Measurements from ENCODE around the gene PHAX. TPM values are rescaled to one million over a fixed set of nuclear protein-coding genes. Genes with fewer than 3 reads are reported as not detected.
"Not testable (repeated sequence)": the region's sequence is repeated elsewhere in the genome, so short reads cannot be mapped to it uniquely, and the experiment has no call there.

Gene PHAX
- total RNA-seq, 1 experiment from 2014 or later: 43.0 TPM

DNA sequence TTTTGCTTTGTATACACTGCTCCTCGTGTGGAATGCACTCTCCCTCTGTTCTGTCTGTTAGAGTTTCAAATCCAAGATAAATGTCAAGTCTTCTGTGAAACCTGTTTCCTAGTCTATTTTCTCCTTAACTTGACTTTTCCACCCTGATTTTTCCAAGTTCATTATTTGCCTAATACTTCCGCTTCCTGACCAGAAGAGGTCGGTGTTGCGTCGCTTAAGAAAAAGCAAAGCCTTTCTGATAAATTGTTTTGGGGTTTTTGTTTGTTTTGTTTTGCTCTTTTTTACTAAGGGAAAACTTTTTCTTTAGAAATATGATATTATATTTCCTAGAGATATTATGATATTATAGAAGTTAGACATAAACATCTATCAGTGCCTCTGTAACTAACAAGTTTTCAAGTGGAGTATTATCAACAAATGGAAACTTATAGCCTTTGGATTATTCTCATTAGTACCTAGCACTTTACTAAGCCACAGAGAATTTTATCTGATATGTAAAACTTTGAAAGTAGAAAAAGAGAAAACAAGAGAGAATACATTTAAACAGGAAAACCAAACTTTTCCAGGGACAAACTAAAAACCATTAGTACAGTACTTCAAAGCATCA, 55.8 kb downstream of the PHAX start:
- peak; percentile 40 for DNase-seq (ENCODE audit: low read depth)

DNA sequence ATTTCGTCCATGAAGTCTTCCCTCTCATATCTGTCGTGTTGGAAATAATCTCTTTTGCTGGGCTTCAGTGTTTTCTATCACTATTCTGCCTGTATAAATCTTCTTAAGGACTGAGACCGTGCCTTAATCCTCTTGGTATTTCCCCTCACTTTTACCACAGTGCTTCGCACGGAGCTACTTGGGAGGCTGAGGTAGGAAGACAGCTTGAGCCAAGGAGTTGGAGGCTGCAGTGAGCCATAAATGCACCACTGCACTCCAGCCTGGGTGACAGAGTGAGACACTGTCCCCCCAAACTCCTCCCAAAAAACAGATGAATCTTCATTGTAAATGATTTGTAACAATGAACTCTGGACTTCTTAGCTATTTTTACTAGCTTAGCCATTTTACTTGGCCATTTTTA, 57.8 kb downstream of the PHAX start:
- no peak for DNase-seq (ENCODE audit: low read depth)

DNA sequence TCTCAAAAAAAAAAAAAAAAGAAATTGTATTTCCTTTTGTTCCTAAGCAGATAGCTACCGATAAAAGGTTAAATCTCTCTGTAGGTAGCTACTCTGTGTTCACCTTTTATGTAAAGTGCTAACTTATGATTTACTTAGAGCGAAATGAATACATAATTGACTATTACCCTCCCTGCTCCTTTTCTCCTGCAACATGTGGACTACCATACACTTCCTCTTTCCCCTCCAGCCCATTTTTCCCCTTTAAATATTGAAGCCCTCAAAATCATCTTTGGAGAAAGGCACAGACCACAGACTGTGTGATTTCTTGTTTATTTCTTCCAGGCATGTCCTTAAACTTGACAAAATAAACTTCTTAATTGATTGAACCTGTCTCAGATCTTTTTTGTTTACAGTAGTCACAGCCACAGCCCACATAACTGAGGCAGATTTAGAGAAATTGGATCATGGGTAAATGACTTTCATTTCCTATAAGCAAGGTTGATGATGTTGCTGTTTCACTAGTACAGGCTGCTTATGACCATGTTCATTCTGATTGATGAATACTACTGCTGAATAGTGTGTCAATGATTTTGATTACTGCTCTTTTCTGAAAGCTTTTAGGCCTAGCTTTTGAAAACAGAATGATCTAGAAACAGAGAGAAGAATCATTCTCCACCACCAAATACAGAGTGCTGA, 59.2 kb downstream of the PHAX start:
- DNase-seq (ENCODE audit: low read depth): no peak

DNA sequence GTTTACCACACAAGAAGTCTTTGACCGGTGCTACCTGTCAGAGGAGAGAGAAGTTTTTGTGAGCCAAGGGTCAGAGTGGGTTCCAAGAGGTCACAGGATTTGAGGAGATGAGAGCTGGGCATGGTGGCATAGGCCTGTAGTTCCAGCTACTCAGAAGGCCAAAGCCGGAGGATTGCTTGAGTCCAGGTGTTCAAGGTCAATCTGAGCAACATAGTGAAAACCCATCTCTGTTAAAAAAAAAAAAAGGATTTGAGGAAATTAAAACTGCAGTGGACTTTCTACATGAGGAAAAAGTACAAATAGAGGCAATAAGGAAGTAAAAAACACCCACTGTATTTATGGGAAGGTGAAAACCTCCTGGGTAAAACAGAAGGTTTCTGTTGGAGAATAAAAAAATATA, 63.8 kb downstream of the PHAX start:
- no peak for DNase-seq (ENCODE audit: low read depth)

DNA sequence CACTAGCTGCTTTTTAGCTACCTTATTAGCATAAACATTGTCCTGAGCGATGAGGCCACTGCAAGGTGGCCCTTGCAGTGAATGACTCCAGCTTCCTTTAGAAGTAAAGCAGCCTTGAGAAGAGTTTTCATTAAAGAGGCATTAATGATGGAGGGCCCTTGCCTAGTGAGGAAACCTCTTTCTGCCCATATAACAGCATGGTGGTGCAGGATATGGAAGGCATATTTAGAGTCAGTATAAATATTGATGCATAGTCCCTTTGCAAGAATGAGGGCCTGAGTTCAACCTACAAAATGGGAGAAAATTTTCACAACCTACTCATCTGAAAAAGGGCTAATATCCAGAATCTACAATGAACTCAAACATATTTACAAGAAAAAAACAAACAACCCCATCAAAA, 69.4 kb downstream of the PHAX start:
- not testable (repeated sequence) for DNase-seq (ENCODE audit: low read depth)

DNA sequence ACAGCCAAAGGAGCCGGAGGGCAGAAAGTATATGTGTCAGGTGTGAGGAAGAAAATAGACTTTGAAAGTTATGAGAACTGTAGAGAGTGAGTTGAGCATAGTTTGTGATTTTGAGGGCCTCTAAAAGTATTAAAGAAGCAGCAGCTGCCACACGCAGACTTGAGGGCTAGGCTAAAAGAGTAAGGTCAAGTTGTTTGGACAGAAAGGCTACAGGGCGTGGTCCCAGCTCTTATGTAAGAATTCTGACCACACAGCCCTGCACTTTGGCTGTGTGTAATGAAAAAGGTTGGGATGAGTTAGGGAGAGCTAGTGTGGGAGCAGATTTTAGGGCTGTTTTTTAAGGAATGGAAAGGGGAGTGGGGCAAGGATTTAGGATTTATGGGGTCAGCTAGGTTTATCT, 70.9 kb downstream of the PHAX start:
- not testable (repeated sequence) for DNase-seq (ENCODE audit: low read depth)

DNA sequence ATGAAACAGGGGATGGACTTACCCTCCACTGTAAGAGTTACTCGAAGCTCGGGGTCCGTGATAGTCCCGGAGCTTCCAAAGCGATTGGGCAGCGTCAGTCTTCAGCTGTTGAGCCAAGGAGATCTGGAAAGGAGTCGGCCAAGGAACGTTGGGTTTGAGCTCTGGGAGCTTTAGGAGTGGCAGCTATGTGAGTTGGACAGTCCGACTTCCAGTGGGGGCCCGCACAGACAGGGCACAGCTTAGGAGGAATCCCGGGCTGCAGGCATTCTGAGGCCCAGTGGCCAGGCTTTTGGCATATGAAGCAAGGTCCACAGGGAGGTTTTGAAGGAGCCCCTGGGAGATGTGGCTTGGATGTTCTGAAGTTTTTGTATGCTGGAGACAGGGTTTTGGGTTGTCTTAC, 72.7 kb downstream of the PHAX start:
- no peak for DNase-seq (ENCODE audit: low read depth)

DNA sequence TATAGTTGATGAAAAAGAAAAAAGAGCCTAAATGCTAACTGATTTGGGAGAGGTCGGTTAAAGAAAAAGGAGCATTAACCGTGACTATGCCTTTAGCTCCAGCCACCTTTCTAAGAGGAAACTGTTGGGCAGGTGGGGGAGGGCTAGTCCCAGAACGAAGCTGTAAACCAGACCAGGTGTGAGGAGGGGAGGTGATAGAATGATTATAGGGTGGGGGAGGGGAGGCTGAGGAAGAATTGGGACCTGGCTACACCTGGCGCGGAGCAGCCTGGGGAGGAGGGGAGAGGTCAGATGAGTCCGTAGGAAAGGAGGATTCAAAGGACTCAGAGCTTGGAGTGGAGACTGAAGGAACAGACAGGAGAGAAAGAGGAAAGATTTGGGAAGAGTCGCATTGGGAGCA, 73.4 kb downstream of the PHAX start:
- DNase-seq (ENCODE audit: low read depth): no peak

DNA sequence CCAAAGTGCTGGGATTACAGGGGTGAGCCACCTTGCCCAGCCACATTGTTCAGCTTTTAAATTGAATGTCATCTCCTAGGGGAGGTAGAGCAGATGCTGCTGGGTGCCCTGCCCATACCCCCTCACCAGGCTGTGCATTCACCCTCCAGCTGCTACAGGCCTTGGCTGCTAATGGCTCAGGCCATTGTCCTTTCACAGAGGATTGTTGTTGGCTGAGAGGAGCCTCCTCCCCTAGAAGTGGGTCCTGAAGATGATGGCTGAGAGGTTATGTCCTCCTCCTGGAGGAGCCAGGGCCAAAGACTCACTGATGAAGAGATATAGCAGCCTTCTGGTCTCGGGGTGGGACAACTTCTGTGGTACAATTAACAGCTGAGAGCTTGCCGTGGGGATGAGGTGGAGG, 74.6 kb downstream of the PHAX start:
- DNase-seq (ENCODE audit: low read depth): no peak

DNA sequence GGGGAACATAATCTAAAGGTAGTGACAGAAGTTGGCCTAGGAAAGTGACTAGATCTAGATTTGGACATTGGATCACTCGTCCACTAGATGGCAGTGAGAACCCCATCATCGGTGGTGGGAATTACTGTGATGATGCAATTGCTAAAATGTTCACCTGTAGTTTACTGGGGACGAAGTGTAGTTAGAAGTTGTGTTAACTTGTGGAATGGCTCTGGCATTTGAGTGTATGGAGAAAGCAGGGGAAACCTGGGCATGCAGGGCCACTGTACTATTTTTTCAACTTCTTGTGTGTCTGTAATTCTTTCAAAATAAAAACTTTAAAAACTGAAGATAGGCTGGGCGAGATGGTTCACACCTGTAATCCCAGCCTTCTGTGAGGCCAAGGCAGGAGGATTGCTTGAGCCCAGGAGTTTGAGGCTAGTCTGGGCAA, 75.5 kb downstream of the PHAX start:
- peak; percentile 42 for DNase-seq (ENCODE audit: low read depth)

Other genes starting within 250 kb of the PHAX start
- 16.3 and 26.0 TPM in 2 replicates for gene GRAMD2B, start 177.5 kb upstream of the PHAX start, total RNA-seq (2014; rRNA removed; shearing (Covaris generic))
- gene ALDH7A1, start 5.7 kb upstream of the PHAX start, total RNA-seq (2014; rRNA removed; shearing (Covaris generic)): 37.0 and 39.9 TPM in 2 replicates
- gene LMNB1, start 176.2 kb downstream of the PHAX start, total RNA-seq (2014; rRNA removed; shearing (Covaris generic)): 97.9 and 101 TPM in 2 replicates